ENCODE measurements around the gene SEC24C. TPM values are rescaled to one million over a fixed set of nuclear protein-coding genes. Genes with fewer than 3 reads are reported as not detected.
"Not testable (repeated sequence)": the region's sequence is repeated elsewhere in the genome, so short reads cannot be mapped to it uniquely, and the experiment has no call there.

Gene SEC24C
- total RNA-seq, 2 experiments from 2014 or later: 87.5 to 88.7 TPM

- peaks cover 22% of the 10 kb centered on the region for H3K36me3 Mint-ChIP-seq (ENCODE audit: low read depth)
- ATAC-seq; H3K4me1 Mint-ChIP-seq (ENCODE audit: low read depth): not testable (repeated sequence)
Measured at GRCh38 chr10:73713912-73714311, 30.3 kb upstream of the SEC24C start.

GRCh38 chr10:73714483-73714882 lies 29.7 kb upstream of the SEC24C start:
- ATAC-seq; H3K4me3 Mint-ChIP-seq; H3K27ac Mint-ChIP-seq; POLR2A ChIA-PET; H3K9me3 Mint-ChIP-seq; H3K4me1 Mint-ChIP-seq (ENCODE audit: low read depth); H3K27me3 Mint-ChIP-seq; CTCF ChIA-PET; intact Hi-C loops (cut with micrococcal nuclease); DNase-seq: not testable (repeated sequence)
- peaks cover 28% of the 10 kb centered on the region for H3K36me3 Mint-ChIP-seq (ENCODE audit: low read depth)

More at GRCh38 chr10:73713912-73714311, 30.3 kb upstream of the SEC24C start:
- H3K27ac Mint-ChIP-seq; H3K9me3 Mint-ChIP-seq; intact Hi-C loops (cut with micrococcal nuclease); H3K27me3 Mint-ChIP-seq; H3K4me3 Mint-ChIP-seq; CTCF ChIA-PET; DNase-seq; POLR2A ChIA-PET: not testable (repeated sequence)

DNA sequence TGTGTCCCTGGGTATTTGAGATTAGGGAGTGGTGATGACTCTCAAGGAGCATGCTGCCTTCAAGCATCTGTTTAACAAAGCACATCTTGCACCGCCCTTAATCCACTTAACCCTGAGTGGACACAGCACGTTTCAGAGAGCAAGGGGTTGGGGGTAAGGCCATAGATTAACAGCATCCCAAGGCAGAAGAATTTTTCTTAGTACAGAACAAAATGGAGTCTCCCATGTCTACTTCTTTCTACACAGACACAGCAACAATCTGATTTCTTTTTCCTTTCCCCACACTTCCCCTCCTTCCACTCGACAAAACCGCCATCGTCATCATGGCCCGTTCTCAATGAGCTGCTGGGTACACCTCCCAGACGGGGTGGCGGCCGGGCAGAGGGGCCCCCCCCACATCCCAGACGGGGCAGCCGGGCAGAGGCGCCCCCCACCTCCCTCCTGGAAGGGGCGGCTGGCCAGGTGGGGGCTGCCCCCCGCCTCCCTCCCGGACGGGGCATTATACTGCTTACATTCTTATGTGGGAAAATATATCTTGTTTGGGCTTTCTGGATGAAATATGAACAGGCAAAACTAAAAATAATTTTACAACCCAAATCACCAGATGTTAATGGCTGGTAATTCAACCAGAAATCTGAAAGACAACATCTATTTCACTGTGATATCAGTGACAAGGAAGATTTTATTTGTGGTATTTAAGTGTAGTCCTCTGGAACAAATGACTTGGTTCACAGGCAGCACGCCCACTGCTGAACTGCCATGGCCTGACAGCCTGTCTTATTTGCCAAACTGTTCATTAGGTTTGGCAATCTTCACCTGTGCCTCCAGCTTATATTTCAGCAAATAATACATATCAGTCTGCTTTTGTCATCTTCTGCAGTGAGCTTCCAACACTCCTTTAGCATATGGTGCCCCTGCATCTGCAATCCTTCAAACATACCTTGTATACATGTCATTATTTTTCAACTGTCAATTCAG lies 28.7 kb upstream of the SEC24C start:
- H3K4me1 Mint-ChIP-seq (ENCODE audit: low read depth); H3K27ac Mint-ChIP-seq; H3K9me3 Mint-ChIP-seq; ATAC-seq; intact Hi-C loops (cut with micrococcal nuclease); DNase-seq; H3K4me3 Mint-ChIP-seq; H3K27me3 Mint-ChIP-seq: not testable (repeated sequence)
- CTCF ChIA-PET: interaction anchor here (0.5 to 1.0 kb wide), 2 partner anchors 40 to 54 kb away, joined by 3 read pairs; no protein-coding TSS in a partner anchor
- POLR2A ChIA-PET: interaction anchor here (0.7 kb wide), 1 partner anchor 15 kb away, joined by 3 read pairs; no protein-coding TSS in a partner anchor
- peaks cover 33% of the 10 kb centered on the region for H3K36me3 Mint-ChIP-seq (ENCODE audit: low read depth)

GRCh38 chr10:73716251-73716650 lies 27.9 kb upstream of the SEC24C start:
- intact Hi-C loops (cut with micrococcal nuclease): no loop called here
- Mint-ChIP-seq H3K27me3 (no peaks in the 10 kb centered on the region), H3K27ac (no peak overlapping the region), H3K4me1 (ENCODE audit: low read depth) (peaks cover 4% of the 10 kb centered on the region), H3K4me3 (no peak overlapping the region), H3K9me3 (no peaks in the 10 kb centered on the region), H3K36me3 (ENCODE audit: low read depth) (peaks cover 39% of the 10 kb centered on the region)
- POLR2A ChIA-PET: no interaction called here
- DNase-seq (no peak), ATAC-seq (no peak)
- CTCF ChIA-PET: interaction anchor here (0.5 to 1.0 kb wide), 3 partner anchors 39 to 320 kb away, joined by 3 read pairs; no protein-coding TSS in a partner anchor
- TF ChIP-seq, protein P1, sequence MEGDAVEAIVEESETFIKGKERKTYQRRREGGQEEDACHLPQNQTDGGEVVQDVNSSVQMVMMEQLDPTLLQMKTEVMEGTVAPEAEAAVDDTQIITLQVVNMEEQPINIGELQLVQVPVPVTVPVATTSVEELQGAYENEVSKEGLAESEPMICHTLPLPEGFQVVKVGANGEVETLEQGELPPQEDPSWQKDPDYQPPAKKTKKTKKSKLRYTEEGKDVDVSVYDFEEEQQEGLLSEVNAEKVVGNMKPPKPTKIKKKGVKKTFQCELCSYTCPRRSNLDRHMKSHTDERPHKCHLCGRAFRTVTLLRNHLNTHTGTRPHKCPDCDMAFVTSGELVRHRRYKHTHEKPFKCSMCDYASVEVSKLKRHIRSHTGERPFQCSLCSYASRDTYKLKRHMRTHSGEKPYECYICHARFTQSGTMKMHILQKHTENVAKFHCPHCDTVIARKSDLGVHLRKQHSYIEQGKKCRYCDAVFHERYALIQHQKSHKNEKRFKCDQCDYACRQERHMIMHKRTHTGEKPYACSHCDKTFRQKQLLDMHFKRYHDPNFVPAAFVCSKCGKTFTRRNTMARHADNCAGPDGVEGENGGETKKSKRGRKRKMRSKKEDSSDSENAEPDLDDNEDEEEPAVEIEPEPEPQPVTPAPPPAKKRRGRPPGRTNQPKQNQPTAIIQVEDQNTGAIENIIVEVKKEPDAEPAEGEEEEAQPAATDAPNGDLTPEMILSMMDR (IDR thresholded peaks at IDR 0.05): no peak

DNA sequence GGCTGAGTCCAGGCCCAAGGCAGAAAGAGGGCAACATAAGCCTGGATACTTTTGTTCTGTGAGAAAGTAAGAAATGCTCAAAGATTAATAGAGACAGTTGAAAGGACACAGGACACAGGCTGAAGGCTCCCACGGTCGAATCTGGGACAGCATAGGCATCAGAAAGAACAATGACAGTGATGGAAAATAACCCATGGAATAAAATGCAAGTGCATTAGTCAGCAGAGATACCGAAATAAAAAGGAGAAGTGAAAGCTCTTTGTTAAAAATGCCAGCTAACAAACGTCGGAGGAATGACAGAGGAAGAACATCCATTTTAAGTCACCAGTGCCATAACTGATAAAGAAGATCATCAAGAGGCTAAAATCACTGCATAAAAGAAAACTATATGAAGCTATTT lies 26.6 kb upstream of the SEC24C start:
- no peak overlapping the region for H3K4me3 Mint-ChIP-seq
- no peak overlapping the region for H3K27ac Mint-ChIP-seq
- H3K9me3 Mint-ChIP-seq: no peaks in the 10 kb centered on the region
- peaks cover 4% of the 10 kb centered on the region for H3K4me1 Mint-ChIP-seq (ENCODE audit: low read depth)
- ATAC-seq (no peak), DNase-seq (no peak)
- H3K36me3 Mint-ChIP-seq (ENCODE audit: low read depth): peaks cover 42% of the 10 kb centered on the region
- POLR2A ChIA-PET: interaction anchor here (0.9 kb wide), 1 partner anchor 13 kb away, joined by 3 read pairs; no protein-coding TSS in a partner anchor
- H3K27me3 Mint-ChIP-seq: no peaks in the 10 kb centered on the region
- intact Hi-C loops (cut with micrococcal nuclease): no loop called here
- TF ChIP-seq, protein P1 (IDR thresholded peaks at IDR 0.05): no peak
- CTCF ChIA-PET: no interaction called here

DNA sequence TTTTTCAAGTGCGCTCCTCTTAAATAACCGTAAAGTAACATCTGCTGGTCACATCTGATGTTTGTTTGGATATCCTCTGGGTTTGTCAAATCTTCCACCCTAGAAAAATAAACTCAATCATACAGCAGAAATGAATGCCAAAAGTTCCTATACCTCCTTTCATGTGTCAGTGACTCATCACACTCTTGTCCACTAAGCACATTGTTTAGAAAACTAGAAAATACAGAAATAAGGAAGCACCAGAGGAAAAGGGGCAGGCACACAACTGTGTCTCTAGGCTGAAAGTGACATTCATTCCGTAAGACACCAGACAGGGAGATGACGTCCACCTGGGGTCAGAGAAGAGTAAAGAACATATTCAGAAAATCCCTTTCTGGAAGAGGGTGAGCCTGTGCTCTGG lies 23.6 kb upstream of the SEC24C start:
- POLR2A ChIA-PET: interaction anchor here (1.3 kb wide), 1 partner anchor 9 kb away, joined by 4 read pairs; no protein-coding TSS in a partner anchor

DNA sequence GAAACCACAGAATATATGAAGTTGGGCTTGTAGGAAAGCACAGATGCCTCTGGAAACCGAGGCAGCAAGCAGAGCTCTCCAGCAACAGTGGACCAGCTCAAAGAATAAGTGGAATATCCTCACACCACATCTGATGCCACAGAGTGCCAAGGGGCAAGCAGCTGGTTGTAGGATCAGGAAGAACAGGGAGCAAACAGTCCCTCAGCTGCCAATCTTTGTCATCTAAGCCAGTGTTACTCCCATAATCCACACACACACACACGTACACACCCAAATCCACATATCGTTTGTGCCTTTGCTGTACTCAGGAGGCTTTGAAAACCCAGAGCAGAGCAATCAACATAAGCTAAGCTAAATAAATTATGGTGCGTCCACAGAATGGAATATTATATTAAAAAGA lies 20.7 kb upstream of the SEC24C start:
- ChIA-PET CTCF (no interaction called here), POLR2A (no interaction called here)
- no peaks in the 10 kb centered on the region for H3K27me3 Mint-ChIP-seq
- peaks cover 45% of the 10 kb centered on the region for H3K36me3 Mint-ChIP-seq (ENCODE audit: low read depth)
- no peak for DNase-seq
- intact Hi-C loops (cut with micrococcal nuclease): no loop called here
- peaks cover 9% of the 10 kb centered on the region for H3K4me1 Mint-ChIP-seq (ENCODE audit: low read depth)
- H3K27ac Mint-ChIP-seq: no peak overlapping the region
- TF ChIP-seq, protein P1 (IDR thresholded peaks at IDR 0.05): no peak
- no peak for ATAC-seq
- H3K4me3 Mint-ChIP-seq: no peak overlapping the region
- no peaks in the 10 kb centered on the region for H3K9me3 Mint-ChIP-seq

More for the DNA sequence above, 23.6 kb upstream of the SEC24C start:
- CTCF ChIA-PET; H3K27ac Mint-ChIP-seq; ATAC-seq; H3K4me1 Mint-ChIP-seq (ENCODE audit: low read depth); H3K4me3 Mint-ChIP-seq; intact Hi-C loops (cut with micrococcal nuclease); H3K9me3 Mint-ChIP-seq; DNase-seq; H3K27me3 Mint-ChIP-seq: not testable (repeated sequence)
- peaks cover 42% of the 10 kb centered on the region for H3K36me3 Mint-ChIP-seq (ENCODE audit: low read depth)

DNA sequence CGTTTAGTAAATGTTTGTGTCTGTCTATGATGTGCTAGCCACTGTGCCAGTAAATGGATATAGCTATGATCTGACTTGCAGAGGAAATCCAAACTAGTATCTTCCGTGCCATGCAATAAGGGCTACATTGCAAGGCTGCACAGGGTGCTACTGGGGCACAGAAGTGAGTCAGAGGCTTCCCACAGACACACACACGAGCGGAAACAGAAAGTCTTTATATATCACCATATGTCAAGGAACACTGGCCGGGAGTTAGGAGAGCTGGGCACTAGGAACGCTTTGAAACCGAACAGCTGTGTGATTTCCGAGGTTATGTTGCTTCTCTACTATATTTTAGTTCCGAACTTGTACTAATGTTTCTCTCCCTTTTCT lies 14.4 kb upstream of the SEC24C start:
- ChIA-PET POLR2A (interaction anchor here (0.6 to 3.7 kb wide), 6 partner anchors 10 to 1117 kb away, joined by 3 to 23 read pairs (median 4); partner anchors contain the start of gene SEC24C), CTCF (interaction anchor here (1.2 to 1.8 kb wide), 2 partner anchors 14 to 200 kb away, joined by 3 to 8 read pairs; partner anchors contain the start of gene SEC24C)
- Mint-ChIP-seq H3K4me3 (peak overlapping the region; percentile 94), H3K36me3 (ENCODE audit: low read depth) (peaks cover 21% of the 10 kb centered on the region), H3K4me1 (ENCODE audit: low read depth) (peaks cover 17% of the 10 kb centered on the region), H3K27ac (peak overlapping the region; percentile 94)
- H3K9me3 Mint-ChIP-seq; H3K27me3 Mint-ChIP-seq; intact Hi-C loops (cut with micrococcal nuclease): not testable (repeated sequence)
- peak; percentile 50 for DNase-seq
- peak; percentile 45 for ATAC-seq
